GM23338 (cell line): ENCODE measurements around the gene KRTAP20-4. TPM values are rescaled to one million over a fixed set of nuclear protein-coding genes. Genes with fewer than 3 reads are reported as not detected.

ENCODE experiments used
- ATAC-seq: fragments of 200-7000 bp; cut with Tn5 transposase; 3 replicates; pipeline ENCODE4 v1.9.1; 2020
- DNase-seq: peaks from one replicate; pipeline ENCODE4 v3.0.0-alpha.2; 2015; ENCODE audit warnings: low spot score
- H2AFZ ChIP-seq: fragments of 200-600 bp; sonication (generic); 2 replicates; pipeline ENCODE4 v1.8.0; 2016; ENCODE audit warnings: antibody characterized with exemption, mild to moderate bottlenecking, moderate library complexity
- H3F3A ChIP-seq: fragments of 200-600 bp; sonication (generic); replicated peaks from 2 replicates; pipeline ENCODE4 v1.8.0; 2017; ENCODE audit warnings: antibody characterized with exemption, mixed run types, low read depth
- H3K27ac ChIP-seq: fragments of 200-600 bp; sonication (generic); 2 replicates; pipeline ENCODE4 v1.6.1; 2016; ENCODE audit warnings: low read depth
- H3K27me3 ChIP-seq: fragments of 200-600 bp; sonication (generic); 2 replicates; pipeline ENCODE4 v1.8.0; 2016; ENCODE audit warnings: mild to moderate bottlenecking, mixed run types, moderate library complexity; ENCODE audit not compliant: insufficient read depth
- H3K36me3 ChIP-seq: fragments of 200-600 bp; sonication (generic); 2 replicates; pipeline ENCODE4 v1.8.0; 2016; ENCODE audit warnings: mild to moderate bottlenecking; ENCODE audit not compliant: insufficient read depth
- H3K4me1 ChIP-seq: fragments of 200-600 bp; sonication (generic); 2 replicates; pipeline ENCODE4 v1.8.0; 2016; ENCODE audit warnings: mild to moderate bottlenecking, moderate library complexity; ENCODE audit not compliant: insufficient read depth
- H3K4me2 ChIP-seq: fragments of 200-600 bp; sonication (generic); 2 replicates; pipeline ENCODE4 v1.7.1; 2017; ENCODE audit warnings: mixed run types
- H3K4me3 ChIP-seq: fragments of 200-600 bp; sonication (generic); 2 replicates; pipeline ENCODE4 v1.6.1; 2016; ENCODE audit warnings: mixed run types
- H3K79me2 ChIP-seq: fragments of 200-600 bp; sonication (generic); replicated peaks from 2 replicates; pipeline ENCODE4 v1.8.0; 2017; ENCODE audit warnings: mild to moderate bottlenecking; ENCODE audit not compliant: insufficient read depth
- H3K9me2 ChIP-seq: fragments of 200-600 bp; sonication (generic); 2 replicates; pipeline ENCODE4 v1.8.0; 2017; ENCODE audit not compliant: insufficient read depth
- H4K20me1 ChIP-seq: fragments of 200-600 bp; sonication (generic); replicated peaks from 2 replicates; pipeline ENCODE4 v1.8.0; 2017; ENCODE audit warnings: mild to moderate bottlenecking; ENCODE audit not compliant: insufficient read depth
- H3K27ac Mint-ChIP-seq: 2 replicates; pipeline ENCODE4 v1.8.0; 2020; ENCODE audit warnings: inconsistent platforms, mild to moderate bottlenecking, moderate library complexity, mixed read lengths
- H3K27me3 Mint-ChIP-seq: 3 replicates; pipeline ENCODE4 v1.8.0; 2022; ENCODE audit warnings: low read depth, mild to moderate bottlenecking, moderate library complexity, mixed read lengths, inconsistent platforms; ENCODE audit not compliant: insufficient read depth, poor library complexity
- H3K36me3 Mint-ChIP-seq: 3 replicates; pipeline ENCODE4 v1.8.0; 2021; ENCODE audit warnings: low read depth, mild to moderate bottlenecking, inconsistent platforms, moderate library complexity, mixed read lengths
- H3K4me1 Mint-ChIP-seq: 3 replicates; pipeline ENCODE4 v1.8.0; 2020; ENCODE audit warnings: mild to moderate bottlenecking, inconsistent platforms, mixed read lengths
- H3K4me3 Mint-ChIP-seq: 3 replicates; pipeline ENCODE4 v1.8.0; 2021; ENCODE audit warnings: moderate library complexity, mild to moderate bottlenecking, inconsistent platforms, mixed read lengths
- H3K9me3 Mint-ChIP-seq: 3 replicates; pipeline ENCODE4 v1.8.0; 2020; ENCODE audit warnings: moderate library complexity, mild to moderate bottlenecking, inconsistent platforms, mixed read lengths
- CREB1 ChIP-seq: fragments of 250-450 bp; sonication (Bioruptor Pico); IDR thresholded peaks from 2 replicates; pipeline ENCODE4 v1.5.0; 2020; ENCODE audit warnings: low read depth, mild to moderate bottlenecking, moderate library complexity
- EZH2 ChIP-seq: fragments of 200-600 bp; sonication (generic); IDR thresholded peaks from one replicate; pipeline ENCODE4 v1.8.0; 2017; ENCODE audit warnings: antibody characterized with exemption, mild to moderate bottlenecking, low read depth; ENCODE audit not compliant: unreplicated experiment
- EZH2phosphoT487 ChIP-seq: fragments of 200-600 bp; sonication (generic); IDR thresholded peaks from one replicate; pipeline ENCODE4 v1.8.1; 2018; ENCODE audit warnings: antibody characterized with exemption; ENCODE audit not compliant: unreplicated experiment
- JUNB ChIP-seq: IDR thresholded peaks from one replicate; pipeline ENCODE4 v1.6.1; 2016; ENCODE audit warnings: antibody characterized with exemption; ENCODE audit not compliant: unreplicated experiment
- NANOG ChIP-seq: IDR thresholded peaks from 2 replicates; pipeline ENCODE4 v1.6.1; 2016; ENCODE audit warnings: antibody characterized with exemption, borderline replicate concordance
- POLR2AphosphoS5 ChIP-seq: IDR thresholded peaks from 2 replicates; pipeline ENCODE4 v1.6.1; 2016; ENCODE audit warnings: antibody characterized with exemption, low read depth
- STAT1 ChIP-seq: IDR thresholded peaks from one replicate; pipeline ENCODE4 v1.6.1; 2016; ENCODE audit warnings: antibody characterized with exemption; ENCODE audit not compliant: unreplicated experiment
- ZNF114 ChIP-seq: fragments of 250-450 bp; sonication (Bioruptor Pico); IDR thresholded peaks from 2 replicates; pipeline ENCODE4 v1.5.0; 2020; ENCODE audit warnings: mild to moderate bottlenecking, moderate library complexity
- ZNF331 ChIP-seq: fragments of 250-450 bp; sonication (Bioruptor Pico); IDR thresholded peaks from 2 replicates; pipeline ENCODE4 v1.5.0; 2020; ENCODE audit warnings: low read depth, mild to moderate bottlenecking, moderate library complexity
- long read RNA-seq: library from polyadenylated mRNA; unstranded; transcript quantifications from one replicate; pipeline ENCODE4 v2.0.0, GENCODE V29; 2020; ENCODE audit not compliant: unreplicated experiment
- polyA plus RNA-seq: library from polyadenylated mRNA; unstranded; fragments of >200 nt; fragmentation: Nextera tagmentation; extraction: Ambion mirVana; gene quantifications from 2 replicates; pipeline ENCODE4 v1.2.1, GENCODE V29; 2016
- total RNA-seq: library from RNA; depleted of rRNA; stranded (reverse); fragments of >200 nt; shearing (Covaris generic); gene quantifications from 2 replicates; pipeline ENCODE4 v1.2.3, GENCODE V29; 2014; rRNA removed
- TF ChIP-seq, protein P1 (sequence below): fragments of 250-450 bp; sonication (Bioruptor Pico); IDR thresholded peaks from 2 replicates; pipeline ENCODE4 v1.5.0; 2020; ENCODE audit warnings: mild to moderate bottlenecking, moderate library complexity
- TF ChIP-seq, protein P2 (sequence below): IDR thresholded peaks from one replicate; pipeline ENCODE4 v1.6.1; 2018; ENCODE audit warnings: antibody characterized with exemption; ENCODE audit not compliant: unreplicated experiment
- TF ChIP-seq, protein P3 (sequence below): IDR thresholded peaks from 2 replicates; pipeline ENCODE4 v1.6.1; 2016; ENCODE audit warnings: antibody characterized with exemption
- TF ChIP-seq, protein P4 (sequence below), 2 experiments: fragments of 200-600 bp in 1 of 2; sonication (generic) in 1 of 2; conservative IDR thresholded peaks; 2 replicates each; pipeline versions ENCODE4 v1.5.1 to v1.6.1; 2016 to 2017; ENCODE audit warnings: antibody characterized with exemption in 2 of 2, low read depth in 2 of 2, mild to moderate bottlenecking in 2 of 2, moderate library complexity in 1 of 2

KRTAP20-4 gene
- total RNA-seq (not detected in 2 replicates), polyA plus RNA-seq (not detected in 2 replicates)
- long read RNA-seq: 0 reads

DNA sequence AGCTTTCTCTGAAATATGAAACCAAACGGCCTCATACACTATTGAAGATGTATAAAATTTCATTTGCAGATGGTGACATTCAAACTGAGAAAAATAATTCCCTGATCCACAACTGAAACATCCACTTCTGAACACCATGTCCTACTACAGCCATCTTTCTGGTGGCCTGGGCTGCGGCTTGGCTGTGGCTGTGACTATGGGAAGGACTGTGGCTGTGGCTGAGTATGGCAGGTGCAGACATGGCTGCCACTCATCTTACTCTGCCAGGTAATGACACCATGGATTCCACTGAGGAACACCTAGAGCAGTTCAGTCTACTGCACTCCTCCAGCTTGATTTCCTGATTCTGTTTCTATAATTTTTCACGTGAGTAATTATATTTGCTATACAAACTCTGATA is at the start of gene KRTAP20-4:
Gene KRTAP20-4, plus strand, starts transcription at position 106 of the 400 bp plus-strand sequence.
- no peak within 1 kb of the TSS for H3K27ac Mint-ChIP-seq

More for the DNA sequence above, at the start of gene KRTAP20-4:
- Mint-ChIP-seq H3K4me1 (no peaks in the 10 kb centered on the region), H3K27me3 (no peaks in the 10 kb centered on the region), H3K9me3 (peaks cover 8% of the 10 kb centered on the region), H3K4me3 (no peak within 1 kb of the TSS), H3K36me3 (0 out of 3 replicates have a peak, but pooled peaks cover 5% of the 10 kb centered on the region)
- Histone ChIP-seq H3F3A (no peaks in the 10 kb centered on the region), H3K27me3 (no peaks in the 10 kb centered on the region), H3K79me2 (no peaks in the 10 kb centered on the region), H3K4me3 (no peak within 1 kb of the TSS), H4K20me1 (no peaks in the 10 kb centered on the region), H3K4me1 (no peaks in the 10 kb centered on the region; the same call in 1 of the 2 replicates), H3K4me2 (no peak within 1 kb of the TSS), H3K36me3 (no peaks in the 10 kb centered on the region), H3K9me2 (peaks cover 3% of the 10 kb centered on the region; the same call in 1 of the 2 replicates), H3K27ac (no peak within 1 kb of the TSS), H2AFZ (no peak within 1 kb of the TSS)
- TF ChIP-seq JUNB: no peak
- TF ChIP-seq POLR2AphosphoS5: no peak
- TF ChIP-seq CREB1 (CRISPR knock-in tag): no peak
- TF ChIP-seq, protein P1, sequence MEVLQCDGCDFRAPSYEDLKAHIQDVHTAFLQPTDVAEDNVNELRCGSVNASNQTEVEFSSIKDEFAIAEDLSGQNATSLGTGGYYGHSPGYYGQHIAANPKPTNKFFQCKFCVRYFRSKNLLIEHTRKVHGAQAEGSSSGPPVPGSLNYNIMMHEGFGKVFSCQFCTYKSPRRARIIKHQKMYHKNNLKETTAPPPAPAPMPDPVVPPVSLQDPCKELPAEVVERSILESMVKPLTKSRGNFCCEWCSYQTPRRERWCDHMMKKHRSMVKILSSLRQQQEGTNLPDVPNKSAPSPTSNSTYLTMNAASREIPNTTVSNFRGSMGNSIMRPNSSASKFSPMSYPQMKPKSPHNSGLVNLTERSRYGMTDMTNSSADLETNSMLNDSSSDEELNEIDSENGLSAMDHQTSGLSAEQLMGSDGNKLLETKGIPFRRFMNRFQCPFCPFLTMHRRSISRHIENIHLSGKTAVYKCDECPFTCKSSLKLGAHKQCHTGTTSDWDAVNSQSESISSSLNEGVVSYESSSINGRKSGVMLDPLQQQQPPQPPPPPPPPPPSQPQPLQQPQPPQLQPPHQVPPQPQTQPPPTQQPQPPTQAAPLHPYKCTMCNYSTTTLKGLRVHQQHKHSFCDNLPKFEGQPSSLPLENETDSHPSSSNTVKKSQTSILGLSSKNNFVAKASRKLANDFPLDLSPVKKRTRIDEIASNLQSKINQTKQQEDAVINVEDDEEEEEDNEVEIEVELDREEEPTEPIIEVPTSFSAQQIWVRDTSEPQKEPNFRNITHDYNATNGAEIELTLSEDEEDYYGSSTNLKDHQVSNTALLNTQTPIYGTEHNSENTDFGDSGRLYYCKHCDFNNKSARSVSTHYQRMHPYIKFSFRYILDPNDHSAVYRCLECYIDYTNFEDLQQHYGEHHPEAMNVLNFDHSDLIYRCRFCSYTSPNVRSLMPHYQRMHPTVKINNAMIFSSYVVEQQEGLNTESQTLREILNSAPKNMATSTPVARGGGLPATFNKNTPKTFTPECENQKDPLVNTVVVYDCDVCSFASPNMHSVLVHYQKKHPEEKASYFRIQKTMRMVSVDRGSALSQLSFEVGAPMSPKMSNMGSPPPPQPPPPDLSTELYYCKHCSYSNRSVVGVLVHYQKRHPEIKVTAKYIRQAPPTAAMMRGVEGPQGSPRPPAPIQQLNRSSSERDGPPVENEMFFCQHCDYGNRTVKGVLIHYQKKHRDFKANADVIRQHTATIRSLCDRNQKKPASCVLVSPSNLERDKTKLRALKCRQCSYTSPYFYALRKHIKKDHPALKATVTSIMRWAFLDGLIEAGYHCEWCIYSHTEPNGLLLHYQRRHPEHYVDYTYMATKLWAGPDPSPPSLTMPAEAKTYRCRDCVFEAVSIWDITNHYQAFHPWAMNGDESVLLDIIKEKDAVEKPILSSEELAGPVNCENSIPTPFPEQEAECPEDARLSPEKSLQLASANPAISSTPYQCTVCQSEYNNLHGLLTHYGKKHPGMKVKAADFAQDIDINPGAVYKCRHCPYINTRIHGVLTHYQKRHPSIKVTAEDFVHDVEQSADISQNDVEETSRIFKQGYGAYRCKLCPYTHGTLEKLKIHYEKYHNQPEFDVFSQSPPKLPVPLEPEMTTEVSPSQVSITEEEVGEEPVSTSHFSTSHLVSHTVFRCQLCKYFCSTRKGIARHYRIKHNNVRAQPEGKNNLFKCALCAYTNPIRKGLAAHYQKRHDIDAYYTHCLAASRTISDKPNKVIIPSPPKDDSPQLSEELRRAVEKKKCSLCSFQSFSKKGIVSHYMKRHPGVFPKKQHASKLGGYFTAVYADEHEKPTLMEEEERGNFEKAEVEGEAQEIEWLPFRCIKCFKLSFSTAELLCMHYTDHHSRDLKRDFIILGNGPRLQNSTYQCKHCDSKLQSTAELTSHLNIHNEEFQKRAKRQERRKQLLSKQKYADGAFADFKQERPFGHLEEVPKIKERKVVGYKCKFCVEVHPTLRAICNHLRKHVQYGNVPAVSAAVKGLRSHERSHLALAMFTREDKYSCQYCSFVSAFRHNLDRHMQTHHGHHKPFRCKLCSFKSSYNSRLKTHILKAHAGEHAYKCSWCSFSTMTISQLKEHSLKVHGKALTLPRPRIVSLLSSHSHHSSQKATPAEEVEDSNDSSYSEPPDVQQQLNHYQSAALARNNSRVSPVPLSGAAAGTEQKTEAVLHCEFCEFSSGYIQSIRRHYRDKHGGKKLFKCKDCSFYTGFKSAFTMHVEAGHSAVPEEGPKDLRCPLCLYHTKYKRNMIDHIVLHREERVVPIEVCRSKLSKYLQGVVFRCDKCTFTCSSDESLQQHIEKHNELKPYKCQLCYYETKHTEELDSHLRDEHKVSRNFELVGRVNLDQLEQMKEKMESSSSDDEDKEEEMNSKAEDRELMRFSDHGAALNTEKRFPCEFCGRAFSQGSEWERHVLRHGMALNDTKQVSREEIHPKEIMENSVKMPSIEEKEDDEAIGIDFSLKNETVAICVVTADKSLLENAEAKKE (CRISPR knock-in tag): no peak
- TF ChIP-seq EZH2: no peak
- TF ChIP-seq, protein P2, sequence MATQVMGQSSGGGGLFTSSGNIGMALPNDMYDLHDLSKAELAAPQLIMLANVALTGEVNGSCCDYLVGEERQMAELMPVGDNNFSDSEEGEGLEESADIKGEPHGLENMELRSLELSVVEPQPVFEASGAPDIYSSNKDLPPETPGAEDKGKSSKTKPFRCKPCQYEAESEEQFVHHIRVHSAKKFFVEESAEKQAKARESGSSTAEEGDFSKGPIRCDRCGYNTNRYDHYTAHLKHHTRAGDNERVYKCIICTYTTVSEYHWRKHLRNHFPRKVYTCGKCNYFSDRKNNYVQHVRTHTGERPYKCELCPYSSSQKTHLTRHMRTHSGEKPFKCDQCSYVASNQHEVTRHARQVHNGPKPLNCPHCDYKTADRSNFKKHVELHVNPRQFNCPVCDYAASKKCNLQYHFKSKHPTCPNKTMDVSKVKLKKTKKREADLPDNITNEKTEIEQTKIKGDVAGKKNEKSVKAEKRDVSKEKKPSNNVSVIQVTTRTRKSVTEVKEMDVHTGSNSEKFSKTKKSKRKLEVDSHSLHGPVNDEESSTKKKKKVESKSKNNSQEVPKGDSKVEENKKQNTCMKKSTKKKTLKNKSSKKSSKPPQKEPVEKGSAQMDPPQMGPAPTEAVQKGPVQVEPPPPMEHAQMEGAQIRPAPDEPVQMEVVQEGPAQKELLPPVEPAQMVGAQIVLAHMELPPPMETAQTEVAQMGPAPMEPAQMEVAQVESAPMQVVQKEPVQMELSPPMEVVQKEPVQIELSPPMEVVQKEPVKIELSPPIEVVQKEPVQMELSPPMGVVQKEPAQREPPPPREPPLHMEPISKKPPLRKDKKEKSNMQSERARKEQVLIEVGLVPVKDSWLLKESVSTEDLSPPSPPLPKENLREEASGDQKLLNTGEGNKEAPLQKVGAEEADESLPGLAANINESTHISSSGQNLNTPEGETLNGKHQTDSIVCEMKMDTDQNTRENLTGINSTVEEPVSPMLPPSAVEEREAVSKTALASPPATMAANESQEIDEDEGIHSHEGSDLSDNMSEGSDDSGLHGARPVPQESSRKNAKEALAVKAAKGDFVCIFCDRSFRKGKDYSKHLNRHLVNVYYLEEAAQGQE: no peak
- no peak for TF ChIP-seq ZNF331 (CRISPR knock-in tag)
- TF ChIP-seq, protein P3, sequence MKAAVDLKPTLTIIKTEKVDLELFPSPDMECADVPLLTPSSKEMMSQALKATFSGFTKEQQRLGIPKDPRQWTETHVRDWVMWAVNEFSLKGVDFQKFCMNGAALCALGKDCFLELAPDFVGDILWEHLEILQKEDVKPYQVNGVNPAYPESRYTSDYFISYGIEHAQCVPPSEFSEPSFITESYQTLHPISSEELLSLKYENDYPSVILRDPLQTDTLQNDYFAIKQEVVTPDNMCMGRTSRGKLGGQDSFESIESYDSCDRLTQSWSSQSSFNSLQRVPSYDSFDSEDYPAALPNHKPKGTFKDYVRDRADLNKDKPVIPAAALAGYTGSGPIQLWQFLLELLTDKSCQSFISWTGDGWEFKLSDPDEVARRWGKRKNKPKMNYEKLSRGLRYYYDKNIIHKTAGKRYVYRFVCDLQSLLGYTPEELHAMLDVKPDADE: no peak
- no peak for TF ChIP-seq NANOG
- TF ChIP-seq ZNF114 (CRISPR knock-in tag): no peak
- TF ChIP-seq, protein P4, sequence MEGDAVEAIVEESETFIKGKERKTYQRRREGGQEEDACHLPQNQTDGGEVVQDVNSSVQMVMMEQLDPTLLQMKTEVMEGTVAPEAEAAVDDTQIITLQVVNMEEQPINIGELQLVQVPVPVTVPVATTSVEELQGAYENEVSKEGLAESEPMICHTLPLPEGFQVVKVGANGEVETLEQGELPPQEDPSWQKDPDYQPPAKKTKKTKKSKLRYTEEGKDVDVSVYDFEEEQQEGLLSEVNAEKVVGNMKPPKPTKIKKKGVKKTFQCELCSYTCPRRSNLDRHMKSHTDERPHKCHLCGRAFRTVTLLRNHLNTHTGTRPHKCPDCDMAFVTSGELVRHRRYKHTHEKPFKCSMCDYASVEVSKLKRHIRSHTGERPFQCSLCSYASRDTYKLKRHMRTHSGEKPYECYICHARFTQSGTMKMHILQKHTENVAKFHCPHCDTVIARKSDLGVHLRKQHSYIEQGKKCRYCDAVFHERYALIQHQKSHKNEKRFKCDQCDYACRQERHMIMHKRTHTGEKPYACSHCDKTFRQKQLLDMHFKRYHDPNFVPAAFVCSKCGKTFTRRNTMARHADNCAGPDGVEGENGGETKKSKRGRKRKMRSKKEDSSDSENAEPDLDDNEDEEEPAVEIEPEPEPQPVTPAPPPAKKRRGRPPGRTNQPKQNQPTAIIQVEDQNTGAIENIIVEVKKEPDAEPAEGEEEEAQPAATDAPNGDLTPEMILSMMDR (conservative IDR thresholded peaks at IDR 0.05; ENCODE audit: low read depth in 2 of 2): no peak
- TF ChIP-seq STAT1: no peak
- no peak for TF ChIP-seq EZH2phosphoT487
- DNase-seq: no peak
- no peak for ATAC-seq
